WTC11 (cell line): Measurements from ENCODE around the gene ZFP82. TPM values are rescaled to one million over a fixed set of nuclear protein-coding genes. Genes with fewer than 3 reads are reported as not detected.

Source experiments
- ATAC-seq: fragments of 200-7000 bp; cut with Tn5 transposase; 2 replicates; pipeline ENCODE4 v1.10.0; 2021; ENCODE audit warnings: mild to moderate bottlenecking, moderate library complexity
- CTCF ChIA-PET: fragments of 300-600 bp; sonication (Branson Sonifier 250); formaldehyde crosslinking; loops from one replicate; lab custom pipeline; 2021; ENCODE audit warnings: antibody characterized with exemption; lab: Charles Lee
- POLR2A ChIA-PET: fragments of 350-600 bp; sonication (Branson Sonifier 250); formaldehyde crosslinking; loops from one replicate; lab custom pipeline; 2021; ENCODE audit warnings: antibody characterized with exemption; lab: Charles Lee
- DNase-seq: peaks from one replicate; pipeline ENCODE4 v3.0.0; 2021; ENCODE audit warnings: low spot score
- H3K27ac Mint-ChIP-seq: 2 replicates; pipeline ENCODE4 v1.8.0; 2021; ENCODE audit warnings: mixed read lengths
- H3K27me3 Mint-ChIP-seq: 2 replicates; pipeline ENCODE4 v1.8.0; 2021; ENCODE audit warnings: low read depth, mild to moderate bottlenecking, moderate library complexity, mixed read lengths
- H3K36me3 Mint-ChIP-seq: 2 replicates; pipeline ENCODE4 v1.8.0; 2021; ENCODE audit warnings: mixed read lengths
- H3K4me1 Mint-ChIP-seq: 2 replicates; pipeline ENCODE4 v1.8.0; 2022; ENCODE audit warnings: mixed read lengths
- H3K4me3 Mint-ChIP-seq: 2 replicates; pipeline ENCODE4 v1.8.0; 2021; ENCODE audit warnings: mild to moderate bottlenecking, moderate library complexity, mixed read lengths
- H3K9me3 Mint-ChIP-seq: 2 replicates; pipeline ENCODE4 v1.8.0; 2021; ENCODE audit warnings: mixed read lengths
- CREM ChIP-seq: sonication (generic); formaldehyde crosslinking; IDR thresholded peaks from 2 replicates; pipeline ENCODE4 v1.8.1; 2022; ENCODE audit warnings: mild to moderate bottlenecking, missing genetic modification reagents, moderate library complexity
- ESRRA ChIP-seq: sonication (generic); formaldehyde crosslinking; IDR thresholded peaks from 2 replicates; pipeline ENCODE4 v1.8.1; 2022; ENCODE audit warnings: mild to moderate bottlenecking, missing genetic modification reagents, borderline replicate concordance
- FOXP1 ChIP-seq: sonication (generic); formaldehyde crosslinking; IDR thresholded peaks from 2 replicates; pipeline ENCODE4 v1.8.0; 2022; ENCODE audit warnings: missing genetic modification reagents, mild to moderate bottlenecking, moderate library complexity, borderline replicate concordance
- GABPB1 ChIP-seq: sonication (generic); formaldehyde crosslinking; IDR thresholded peaks from 2 replicates; pipeline ENCODE4 v1.8.1; 2023; ENCODE audit warnings: mild to moderate bottlenecking, missing genetic modification reagents
- KAT7 ChIP-seq: sonication (generic); formaldehyde crosslinking; IDR thresholded peaks from 2 replicates; pipeline ENCODE4 v1.8.1; 2023; ENCODE audit warnings: missing genetic modification reagents, mild to moderate bottlenecking, borderline replicate concordance
- NFE2L1 ChIP-seq: sonication (generic); formaldehyde crosslinking; IDR thresholded peaks from 2 replicates; pipeline ENCODE4 v1.8.1; 2023; ENCODE audit warnings: missing genetic modification reagents
- NR1H2 ChIP-seq: sonication (generic); formaldehyde crosslinking; IDR thresholded peaks from 2 replicates; pipeline ENCODE4 v1.9.0; 2021; ENCODE audit warnings: mild to moderate bottlenecking, moderate library complexity, missing genetic modification reagents
- OVOL2 ChIP-seq: fragments of 250-450 bp; sonication (Bioruptor Pico); IDR thresholded peaks from 2 replicates; pipeline ENCODE4 v1.9.0; 2021; ENCODE audit warnings: mild to moderate bottlenecking, borderline replicate concordance
- PREB ChIP-seq: sonication (generic); formaldehyde crosslinking; IDR thresholded peaks from 2 replicates; pipeline ENCODE4 v1.8.1; 2022; ENCODE audit warnings: mild to moderate bottlenecking, missing genetic modification reagents, moderate library complexity, borderline replicate concordance
- SOX15 ChIP-seq: fragments of 250-450 bp; sonication (Bioruptor Pico); IDR thresholded peaks from 2 replicates; pipeline ENCODE4 v1.9.0; 2021; ENCODE audit warnings: mild to moderate bottlenecking
- ZNF121 ChIP-seq: sonication (generic); formaldehyde crosslinking; IDR thresholded peaks from 2 replicates; pipeline ENCODE4 v1.8.0; 2023; ENCODE audit warnings: missing genetic modification reagents
- ZNF232 ChIP-seq: sonication (generic); formaldehyde crosslinking; IDR thresholded peaks from 2 replicates; pipeline ENCODE4 v1.8.0; 2022; ENCODE audit warnings: mild to moderate bottlenecking, missing genetic modification reagents
- ZNF423 ChIP-seq: fragments of 250-450 bp; sonication (Bioruptor Pico); IDR thresholded peaks from 2 replicates; pipeline ENCODE4 v2.1.2; 2022; ENCODE audit warnings: mild to moderate bottlenecking, moderate library complexity
- total RNA-seq: library from RNA; stranded (reverse); gene quantifications from 3 replicates; pipeline ENCODE4 v1.2.3, GENCODE V29; 2021
- TF ChIP-seq, protein P1 (sequence below): sonication (generic); formaldehyde crosslinking; IDR thresholded peaks from 2 replicates; pipeline ENCODE4 v1.8.1; 2023; ENCODE audit warnings: mild to moderate bottlenecking, missing genetic modification reagents
- TF ChIP-seq, protein P2 (sequence below): fragments of 250-450 bp; sonication (Bioruptor Pico); IDR thresholded peaks from 2 replicates; pipeline ENCODE4 v1.9.0; 2021; ENCODE audit warnings: mild to moderate bottlenecking
- TF ChIP-seq, protein P3 (sequence below): sonication (generic); formaldehyde crosslinking; IDR thresholded peaks from 2 replicates; pipeline ENCODE4 v1.8.0; 2022; ENCODE audit warnings: mild to moderate bottlenecking, missing genetic modification reagents
- TF ChIP-seq, protein P4 (sequence below): sonication (generic); formaldehyde crosslinking; IDR thresholded peaks from 2 replicates; pipeline ENCODE4 v1.8.1; 2023; ENCODE audit warnings: mild to moderate bottlenecking, missing genetic modification reagents, moderate library complexity
- TF ChIP-seq, protein P5 (sequence below): sonication (generic); formaldehyde crosslinking; IDR thresholded peaks from 2 replicates; pipeline ENCODE4 v1.8.1; 2023; ENCODE audit warnings: mild to moderate bottlenecking, missing genetic modification reagents
- TF ChIP-seq, protein P6 (sequence below): fragments of 250-450 bp; sonication (Bioruptor Pico); conservative IDR thresholded peaks from 2 replicates; pipeline ENCODE4 v1.9.0; 2021; ENCODE audit warnings: mild to moderate bottlenecking
- TF ChIP-seq, protein P7 (sequence below): sonication (generic); formaldehyde crosslinking; IDR thresholded peaks from 2 replicates; pipeline ENCODE4 v1.8.1; 2022; ENCODE audit warnings: low read depth, mild to moderate bottlenecking, moderate library complexity, missing genetic modification reagents, borderline replicate concordance

ZFP82 gene
- total RNA-seq, 1 experiment from 2014 or later = 13.1 TPM

DNA sequence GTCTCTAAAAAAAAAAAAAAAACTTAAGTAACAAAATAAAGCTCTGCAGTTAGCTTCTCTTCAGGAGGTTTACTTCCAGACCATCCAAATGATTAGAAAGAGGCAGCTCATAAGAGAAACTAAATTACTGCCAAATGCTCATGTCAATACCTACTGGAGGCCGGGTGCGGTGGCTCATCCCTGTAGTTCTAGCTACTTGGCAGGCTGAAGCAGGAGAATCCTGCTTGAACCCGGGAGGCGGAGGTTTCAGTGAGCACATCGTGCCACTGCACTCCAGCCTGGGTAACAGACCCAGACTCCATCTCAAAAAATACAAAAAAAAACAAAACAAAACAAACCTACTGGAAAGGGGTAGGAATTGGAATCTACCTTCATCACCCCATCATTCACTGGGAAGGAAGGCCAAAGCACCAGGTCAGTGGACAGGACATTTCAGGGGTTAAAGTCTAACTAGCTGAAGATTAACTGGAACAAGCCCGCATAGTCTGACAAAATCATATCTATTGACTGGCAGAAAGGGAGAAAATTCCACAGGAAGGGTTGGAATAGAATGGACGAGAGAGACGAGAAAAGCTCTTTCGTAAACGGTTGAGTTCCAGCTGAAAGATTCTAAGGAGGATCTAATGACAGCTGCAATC is 40.8 kb downstream of the ZFP82 start:
- CTCF ChIA-PET = interaction anchor here (2.0 kb wide), 1 partner anchor 44 kb away, joined by 5 read pairs; no protein-coding TSS in a partner anchor
- ATAC-seq = no peak
- H3K9me3 Mint-ChIP-seq = no peaks in the 10 kb centered on the region
- H3K27me3 Mint-ChIP-seq = peaks cover 3% of the 10 kb centered on the region
- TF ChIP-seq, protein P1, sequence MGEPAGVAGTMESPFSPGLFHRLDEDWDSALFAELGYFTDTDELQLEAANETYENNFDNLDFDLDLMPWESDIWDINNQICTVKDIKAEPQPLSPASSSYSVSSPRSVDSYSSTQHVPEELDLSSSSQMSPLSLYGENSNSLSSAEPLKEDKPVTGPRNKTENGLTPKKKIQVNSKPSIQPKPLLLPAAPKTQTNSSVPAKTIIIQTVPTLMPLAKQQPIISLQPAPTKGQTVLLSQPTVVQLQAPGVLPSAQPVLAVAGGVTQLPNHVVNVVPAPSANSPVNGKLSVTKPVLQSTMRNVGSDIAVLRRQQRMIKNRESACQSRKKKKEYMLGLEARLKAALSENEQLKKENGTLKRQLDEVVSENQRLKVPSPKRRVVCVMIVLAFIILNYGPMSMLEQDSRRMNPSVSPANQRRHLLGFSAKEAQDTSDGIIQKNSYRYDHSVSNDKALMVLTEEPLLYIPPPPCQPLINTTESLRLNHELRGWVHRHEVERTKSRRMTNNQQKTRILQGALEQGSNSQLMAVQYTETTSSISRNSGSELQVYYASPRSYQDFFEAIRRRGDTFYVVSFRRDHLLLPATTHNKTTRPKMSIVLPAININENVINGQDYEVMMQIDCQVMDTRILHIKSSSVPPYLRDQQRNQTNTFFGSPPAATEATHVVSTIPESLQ = no peak
- TF ChIP-seq FOXP1 (CRISPR knock-in tag) (no peak), CREM (CRISPR knock-in tag) (no peak)
- TF ChIP-seq, protein P2, sequence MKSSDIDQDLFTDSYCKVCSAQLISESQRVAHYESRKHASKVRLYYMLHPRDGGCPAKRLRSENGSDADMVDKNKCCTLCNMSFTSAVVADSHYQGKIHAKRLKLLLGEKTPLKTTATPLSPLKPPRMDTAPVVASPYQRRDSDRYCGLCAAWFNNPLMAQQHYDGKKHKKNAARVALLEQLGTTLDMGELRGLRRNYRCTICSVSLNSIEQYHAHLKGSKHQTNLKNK (CRISPR knock-in tag) = no peak
- TF ChIP-seq, protein P3, sequence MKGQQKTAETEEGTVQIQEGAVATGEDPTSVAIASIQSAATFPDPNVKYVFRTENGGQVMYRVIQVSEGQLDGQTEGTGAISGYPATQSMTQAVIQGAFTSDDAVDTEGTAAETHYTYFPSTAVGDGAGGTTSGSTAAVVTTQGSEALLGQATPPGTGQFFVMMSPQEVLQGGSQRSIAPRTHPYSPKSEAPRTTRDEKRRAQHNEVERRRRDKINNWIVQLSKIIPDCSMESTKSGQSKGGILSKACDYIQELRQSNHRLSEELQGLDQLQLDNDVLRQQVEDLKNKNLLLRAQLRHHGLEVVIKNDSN (CRISPR knock-in tag) = no peak
- TF ChIP-seq, protein P4, sequence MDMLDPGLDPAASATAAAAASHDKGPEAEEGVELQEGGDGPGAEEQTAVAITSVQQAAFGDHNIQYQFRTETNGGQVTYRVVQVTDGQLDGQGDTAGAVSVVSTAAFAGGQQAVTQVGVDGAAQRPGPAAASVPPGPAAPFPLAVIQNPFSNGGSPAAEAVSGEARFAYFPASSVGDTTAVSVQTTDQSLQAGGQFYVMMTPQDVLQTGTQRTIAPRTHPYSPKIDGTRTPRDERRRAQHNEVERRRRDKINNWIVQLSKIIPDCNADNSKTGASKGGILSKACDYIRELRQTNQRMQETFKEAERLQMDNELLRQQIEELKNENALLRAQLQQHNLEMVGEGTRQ (CRISPR knock-in tag) = no peak
- TF ChIP-seq, protein P5, sequence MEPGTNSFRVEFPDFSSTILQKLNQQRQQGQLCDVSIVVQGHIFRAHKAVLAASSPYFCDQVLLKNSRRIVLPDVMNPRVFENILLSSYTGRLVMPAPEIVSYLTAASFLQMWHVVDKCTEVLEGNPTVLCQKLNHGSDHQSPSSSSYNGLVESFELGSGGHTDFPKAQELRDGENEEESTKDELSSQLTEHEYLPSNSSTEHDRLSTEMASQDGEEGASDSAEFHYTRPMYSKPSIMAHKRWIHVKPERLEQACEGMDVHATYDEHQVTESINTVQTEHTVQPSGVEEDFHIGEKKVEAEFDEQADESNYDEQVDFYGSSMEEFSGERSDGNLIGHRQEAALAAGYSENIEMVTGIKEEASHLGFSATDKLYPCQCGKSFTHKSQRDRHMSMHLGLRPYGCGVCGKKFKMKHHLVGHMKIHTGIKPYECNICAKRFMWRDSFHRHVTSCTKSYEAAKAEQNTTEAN (CRISPR knock-in tag) = no peak
- POLR2A ChIA-PET = no interaction called here
- DNase-seq = no peak
- peak overlapping the region; percentile 85 for H3K4me3 Mint-ChIP-seq
- no peaks in the 10 kb centered on the region for H3K36me3 Mint-ChIP-seq
- H3K27ac Mint-ChIP-seq = no peak overlapping the region
- H3K4me1 Mint-ChIP-seq = peaks cover 9% of the 10 kb centered on the region

DNA sequence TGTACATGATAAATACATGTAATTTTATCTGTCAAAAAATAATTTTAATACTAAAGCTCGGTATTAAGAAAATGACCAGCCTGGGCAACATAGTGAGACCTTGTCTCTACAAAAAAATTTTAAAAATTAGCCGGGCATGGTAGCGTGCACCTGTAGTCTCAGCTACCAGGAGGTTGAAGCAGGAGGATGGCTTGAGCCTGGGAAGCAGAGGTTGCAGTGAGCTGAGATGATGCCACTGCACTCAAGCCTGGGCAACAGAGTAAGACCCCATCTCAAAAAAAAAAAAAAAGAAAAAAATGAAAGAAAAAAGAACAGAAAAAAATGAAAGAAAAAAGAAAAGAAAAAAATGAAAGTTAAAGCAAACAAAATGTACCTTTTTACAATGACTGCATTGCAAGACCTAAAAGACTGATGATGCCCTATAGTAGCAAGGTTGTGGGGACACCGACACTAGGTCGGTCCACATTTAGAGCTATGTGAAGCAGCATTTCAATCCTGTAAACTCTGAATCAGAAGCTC is 44.7 kb downstream of the ZFP82 start:
- ATAC-seq = no peak
- no peaks in the 10 kb centered on the region for H3K36me3 Mint-ChIP-seq
- H3K27ac Mint-ChIP-seq = no peak overlapping the region
- no peaks in the 10 kb centered on the region for H3K9me3 Mint-ChIP-seq
- CTCF ChIA-PET = no interaction called here
- POLR2A ChIA-PET = no interaction called here
- peaks cover 9% of the 10 kb centered on the region for H3K4me1 Mint-ChIP-seq
- DNase-seq = no peak
- TF ChIP-seq ZNF121 (CRISPR knock-in tag) (peak; percentile 64; the same call in 1 of the 2 replicates), SOX15 (CRISPR knock-in tag) (no peak)
- H3K27me3 Mint-ChIP-seq = no peaks in the 10 kb centered on the region; the same call in 1 of the 2 replicates
- no peak overlapping the region for H3K4me3 Mint-ChIP-seq

- Mint-ChIP-seq H3K36me3 (peaks cover 6% of the 10 kb centered on the region; the same call in 1 of the 2 replicates), H3K27me3 (no peaks in the 10 kb centered on the region), H3K4me1 (no peaks in the 10 kb centered on the region; the same call in 1 of the 2 replicates), H3K4me3 (no peak overlapping the region), H3K9me3 (no peaks in the 10 kb centered on the region), H3K27ac (no peak overlapping the region)
- ATAC-seq (no peak), DNase-seq (no peak)
- ChIA-PET POLR2A (no interaction called here), CTCF (no interaction called here)
- TF ChIP-seq, protein P6, sequence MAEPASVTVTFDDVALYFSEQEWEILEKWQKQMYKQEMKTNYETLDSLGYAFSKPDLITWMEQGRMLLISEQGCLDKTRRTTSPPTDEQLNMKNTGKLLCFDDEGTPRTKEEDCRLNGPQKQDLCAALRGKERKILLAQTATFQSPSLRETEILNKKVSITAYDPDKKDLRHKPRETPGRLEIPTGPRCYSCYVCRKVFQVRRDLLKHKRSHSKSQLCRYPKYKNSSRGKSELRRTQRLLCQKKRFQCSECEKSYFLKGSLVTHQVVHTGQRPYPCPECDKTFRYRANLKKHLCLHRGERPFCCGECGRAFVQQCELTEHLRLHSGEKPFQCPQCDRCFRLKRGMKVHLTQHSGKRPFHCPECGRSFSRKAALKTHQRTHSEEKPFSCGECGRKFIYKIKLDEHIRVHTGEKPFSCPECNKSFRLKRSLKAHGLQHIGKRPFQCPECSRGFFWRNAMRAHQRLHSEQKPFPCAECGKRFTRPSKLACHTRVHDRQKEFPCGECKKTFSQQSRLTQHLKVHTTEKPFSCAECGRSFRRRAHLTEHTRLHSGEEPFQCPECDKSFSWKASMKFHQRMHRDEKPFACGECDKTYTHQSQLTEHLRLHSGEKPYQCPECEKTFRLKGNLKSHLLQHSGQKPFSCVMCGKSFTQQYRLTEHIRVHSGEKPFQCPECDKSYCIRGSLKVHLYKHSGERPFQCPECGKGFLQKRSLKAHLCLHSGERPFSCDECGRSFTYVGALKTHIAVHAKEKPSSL (CRISPR knock-in tag) = no peak
- TF ChIP-seq NFE2L1 (CRISPR knock-in tag) (no peak), GABPB1 (CRISPR knock-in tag) (no peak), ZNF232 (CRISPR knock-in tag) (no peak), ZNF423 (CRISPR knock-in tag) (no peak), KAT7 (CRISPR knock-in tag) (no peak), SOX15 (CRISPR knock-in tag) (no peak), ESRRA (no peak), OVOL2 (no peak), NR1H2 (CRISPR knock-in tag) (no peak), PREB (CRISPR knock-in tag) (no peak)
- TF ChIP-seq, protein P4 (CRISPR knock-in tag) = no peak
- TF ChIP-seq, protein P7, sequence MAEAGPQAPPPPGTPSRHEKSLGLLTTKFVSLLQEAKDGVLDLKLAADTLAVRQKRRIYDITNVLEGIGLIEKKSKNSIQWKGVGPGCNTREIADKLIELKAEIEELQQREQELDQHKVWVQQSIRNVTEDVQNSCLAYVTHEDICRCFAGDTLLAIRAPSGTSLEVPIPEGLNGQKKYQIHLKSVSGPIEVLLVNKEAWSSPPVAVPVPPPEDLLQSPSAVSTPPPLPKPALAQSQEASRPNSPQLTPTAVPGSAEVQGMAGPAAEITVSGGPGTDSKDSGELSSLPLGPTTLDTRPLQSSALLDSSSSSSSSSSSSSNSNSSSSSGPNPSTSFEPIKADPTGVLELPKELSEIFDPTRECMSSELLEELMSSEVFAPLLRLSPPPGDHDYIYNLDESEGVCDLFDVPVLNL (CRISPR knock-in tag) = no peak
These were observed 46.6 kb downstream of the ZFP82 start for GRCh38 chr19:36371886-36372285.
